BJ (cell line): ENCODE results near the gene RGMA. TPM values are rescaled to one million over a fixed set of nuclear protein-coding genes. Genes with fewer than 3 reads are reported as not detected.

Source experiments
- CTCF ChIA-PET: fragments of 350-600 bp; formaldehyde crosslinking; extraction: SDS; loops from one replicate; lab custom pipeline; 2021; ENCODE audit warnings: antibody characterized with exemption, inconsistent platforms; lab: Yijun Ruan, JAX
- POLR2A ChIA-PET: fragments of 300-600 bp; sonication (Branson Sonifier 250); formaldehyde crosslinking; extraction: SDS; loops from one replicate; lab custom pipeline; 2021; ENCODE audit warnings: antibody characterized with exemption; lab: Charles Lee
- DNase-seq: peaks from one replicate; pipeline ENCODE4 v3.0.0-alpha.2; 2011; ENCODE audit warnings: low read depth
- H3K27me3 ChIP-seq: 2 replicates; pipeline ENCODE4 v1.6.0; 2011; ENCODE audit warnings: low read length; ENCODE audit not compliant: control insufficient read depth, insufficient read depth
- H3K36me3 ChIP-seq: 2 replicates; pipeline ENCODE4 v1.5.1; 2011; ENCODE audit warnings: low read length; ENCODE audit not compliant: control insufficient read depth, insufficient read depth
- H3K4me3 ChIP-seq: 2 replicates; pipeline ENCODE4 v1.5.1; 2011; ENCODE audit warnings: low read depth, mild to moderate bottlenecking, control low read depth, low read length
- CTCF ChIP-seq: IDR thresholded peaks from 2 replicates; pipeline ENCODE4 v1.5.1; 2011; ENCODE audit warnings: low read depth, mild to moderate bottlenecking, control low read depth, inconsistent platforms, low read length, moderate library complexity; ENCODE audit not compliant: insufficient read depth
- polyA plus RNA-seq: library from polyadenylated mRNA; depleted of rRNA; stranded (reverse); fragments of >200 nt; gene quantifications from 2 replicates; pipeline ENCODE4 v1.2.3, GENCODE V29; 2011

RGMA gene
- polyA plus RNA-seq, 1 experiment: 0.34 TPM

- TF ChIP-seq CTCF: no peak
- H3K27me3 ChIP-seq: no peaks in the 10 kb centered on the region
- no peaks in the 10 kb centered on the region for H3K36me3 ChIP-seq
- DNase-seq: no peak
- CTCF ChIA-PET: interaction anchor here (2.0 kb wide), 1 partner anchor 27 kb away, joined by 8 read pairs; no protein-coding TSS in a partner anchor
- no peak overlapping the region for H3K4me3 ChIP-seq
- POLR2A ChIA-PET: no interaction called here
Observed at GRCh38 chr15:93058128-93058527, 30.9 kb downstream of the RGMA start.

GRCh38 chr15:93057618-93058017, 31.4 kb downstream of the RGMA start:
- H3K27me3 ChIP-seq: no peaks in the 10 kb centered on the region
- POLR2A ChIA-PET: no interaction called here
- TF ChIP-seq CTCF: no peak
- CTCF ChIA-PET: interaction anchor here (2.0 kb wide), 1 partner anchor 27 kb away, joined by 8 read pairs; no protein-coding TSS in a partner anchor
- H3K36me3 ChIP-seq: no peaks in the 10 kb centered on the region
- H3K4me3 ChIP-seq: no peak overlapping the region
- DNase-seq: no peak

GRCh38 chr15:93056836-93057235, 32.2 kb downstream of the RGMA start:
- CTCF ChIA-PET: no interaction called here
- TF ChIP-seq CTCF: no peak
- POLR2A ChIA-PET: no interaction called here

GRCh38 chr15:93055211-93055610, 33.8 kb downstream of the RGMA start:
- H3K27me3 ChIP-seq: no peaks in the 10 kb centered on the region
- DNase-seq: no peak
- no peak for TF ChIP-seq CTCF
- CTCF ChIA-PET: interaction anchor here (1.0 to 1.5 kb wide), 2 partner anchors 32 to 1065 kb away, joined by 4 read pairs; no protein-coding TSS in a partner anchor
- no peak overlapping the region for H3K4me3 ChIP-seq
- POLR2A ChIA-PET: no interaction called here
- no peaks in the 10 kb centered on the region for H3K36me3 ChIP-seq

More at GRCh38 chr15:93056836-93057235, 32.2 kb downstream of the RGMA start:
- H3K27me3 ChIP-seq: no peaks in the 10 kb centered on the region
- H3K4me3 ChIP-seq: no peak overlapping the region
- H3K36me3 ChIP-seq: no peaks in the 10 kb centered on the region
- no peak for DNase-seq

GRCh38 chr15:93052090-93052879, 36.7 kb downstream of the RGMA start:
- DNase-seq: no peak
- Histone ChIP-seq H3K27me3 (no peaks in the 10 kb centered on the region), H3K4me3 (no peak overlapping the region), H3K36me3 (no peaks in the 10 kb centered on the region)
- 0 out of 2 replicates have a peak, but pooled peaks have one; percentile 2 for TF ChIP-seq CTCF
- CTCF ChIA-PET: interaction anchor here (0.8 kb wide), 1 partner anchor 22 kb away, joined by 4 read pairs; no protein-coding TSS in a partner anchor
- POLR2A ChIA-PET: no interaction called here
